Thyroid gland (tissue), 4 donors: Measurements from ENCODE around the gene GPR119. TPM values are rescaled to one million over a fixed set of nuclear protein-coding genes. Genes with fewer than 3 reads are reported as not detected.
"Not testable (repeated sequence)": the region's sequence is repeated elsewhere in the genome, so short reads cannot be mapped to it uniquely, and the experiment has no call there.

Experiments used
- DNase-seq, 2 donors: peaks; one replicate each; pipeline ENCODE4 v3.0.0-alpha.2; 2019
- H3K27ac ChIP-seq, 3 donors: fragments of 200-600 bp; sonication (generic); 1 replicate in 2 of 3; 2 replicates in 1 of 3; pipeline ENCODE4 v1.5.1; 2016 to 2019; ENCODE audit warnings: mild to moderate bottlenecking in 1 of 3, moderate library complexity in 1 of 3
- H3K27me3 ChIP-seq: fragments of 200-600 bp; sonication (generic); one replicate; pipeline ENCODE4 v1.5.1; 2019
- H3K36me3 ChIP-seq, 2 donors: fragments of 200-600 bp; sonication (generic); one replicate each; pipeline ENCODE4 v1.5.1; 2016 to 2019
- H3K4me1 ChIP-seq, 2 donors: fragments of 200-600 bp; sonication (generic); one replicate each; pipeline ENCODE4 v1.5.1; 2017 to 2019
- H3K4me3 ChIP-seq, 3 donors: fragments of 200-600 bp; sonication (generic); replicated peaks in 1 of 3; 1 replicate in 2 of 3; 2 replicates in 1 of 3; pipeline ENCODE4 v1.5.1; 2016; ENCODE audit warnings: mild to moderate bottlenecking in 1 of 3
- H3K9me3 ChIP-seq: fragments of 200-600 bp; sonication (generic); one replicate; pipeline ENCODE4 v1.5.1; 2017
- POLR2A ChIP-seq, 2 donors: fragments of 450-650 bp; IDR thresholded peaks; one replicate each; pipeline ENCODE4 v1.6.1; 2017; ENCODE audit warnings: antibody characterized with exemption in 2 of 2, mild to moderate bottlenecking in 2 of 2, moderate library complexity in 1 of 2
- WGBS, 2 donors: methylation state at CpG; one replicate each; pipeline ENCODE4 v1.1.5; 2017; 5-methylcytosine and 5-hydroxymethylcytosine counted together
- intact Hi-C: fragments of 100-400 bp; cut with DNase I; formaldehyde crosslinking; loops from one replicate; pipeline ENCODE4 v1.15.1; 2023
- total RNA-seq, 4 donors: library from RNA; depleted of rRNA; stranded (reverse); fragments of >200 nt; gene quantifications; one replicate each; pipeline ENCODE4 v1.2.3, GENCODE V29; 2016
- TF ChIP-seq, protein P1 (sequence below), 6 experiments: fragments of 200-600 bp in 3 of 6; fragments of 450-650 bp in 3 of 6; sonication (generic) in 3 of 6; IDR thresholded peaks; one replicate each; pipeline ENCODE4 v1.5.1; 2016 to 2019; ENCODE audit warnings: antibody characterized with exemption in 6 of 6, mild to moderate bottlenecking in 2 of 6, inconsistent platforms in 1 of 6, moderate library complexity in 1 of 6

GPR119 gene
- total RNA-seq, 4 donors from 2014 or later = not detected

DNA sequence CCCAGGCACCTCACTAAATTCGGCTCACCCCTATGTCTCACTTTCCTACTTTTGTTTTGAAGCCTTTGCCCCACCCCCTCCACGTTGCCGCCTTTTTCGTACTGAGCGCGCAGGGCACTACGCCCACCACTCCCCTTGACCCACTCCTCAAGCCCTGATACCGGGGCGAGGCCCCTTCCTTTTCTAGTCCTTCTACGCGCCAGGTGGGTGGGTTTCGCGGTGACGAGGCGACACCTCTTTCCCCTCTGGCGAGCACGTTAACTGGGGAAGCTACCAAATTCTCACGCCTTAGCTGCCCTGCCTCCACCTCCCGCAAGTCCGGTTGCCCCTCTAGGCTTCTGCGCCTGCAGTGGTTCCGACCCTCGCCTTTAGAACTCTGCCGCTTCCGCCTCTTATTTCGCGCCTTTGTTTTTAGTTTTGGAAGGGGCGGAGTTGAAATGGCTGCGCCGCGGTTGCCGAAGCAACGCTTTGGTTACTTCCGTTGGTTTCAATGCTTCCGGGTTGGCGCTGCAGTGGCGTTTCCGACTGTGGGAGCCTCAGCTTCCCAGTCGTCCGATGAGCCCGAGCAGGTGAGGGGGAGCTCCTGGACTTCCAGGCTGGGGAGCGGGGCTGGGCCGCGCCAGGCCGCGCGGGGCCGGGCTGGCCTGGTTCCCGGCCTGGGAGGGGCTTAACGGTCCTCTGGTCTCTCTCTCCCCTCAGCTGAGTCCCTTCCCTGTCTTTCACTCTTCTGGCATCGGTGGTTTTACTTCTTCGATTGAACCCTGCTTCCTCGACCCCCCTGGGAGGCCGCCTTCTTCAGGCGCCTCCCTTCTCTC, 45.9 kb downstream of the GPR119 start, which contains the start of gene SLC25A14:
TSS of gene SLC25A14 (plus strand) at position 512 of the 815 bp plus-strand sequence. CDS start 360 bp downstream, outside the sequence.
- TF ChIP-seq POLR2A (IDR thresholded peaks at IDR 0.05) = peak in 1 of 2 donors; percentile 59
- TF ChIP-seq, protein P1, sequence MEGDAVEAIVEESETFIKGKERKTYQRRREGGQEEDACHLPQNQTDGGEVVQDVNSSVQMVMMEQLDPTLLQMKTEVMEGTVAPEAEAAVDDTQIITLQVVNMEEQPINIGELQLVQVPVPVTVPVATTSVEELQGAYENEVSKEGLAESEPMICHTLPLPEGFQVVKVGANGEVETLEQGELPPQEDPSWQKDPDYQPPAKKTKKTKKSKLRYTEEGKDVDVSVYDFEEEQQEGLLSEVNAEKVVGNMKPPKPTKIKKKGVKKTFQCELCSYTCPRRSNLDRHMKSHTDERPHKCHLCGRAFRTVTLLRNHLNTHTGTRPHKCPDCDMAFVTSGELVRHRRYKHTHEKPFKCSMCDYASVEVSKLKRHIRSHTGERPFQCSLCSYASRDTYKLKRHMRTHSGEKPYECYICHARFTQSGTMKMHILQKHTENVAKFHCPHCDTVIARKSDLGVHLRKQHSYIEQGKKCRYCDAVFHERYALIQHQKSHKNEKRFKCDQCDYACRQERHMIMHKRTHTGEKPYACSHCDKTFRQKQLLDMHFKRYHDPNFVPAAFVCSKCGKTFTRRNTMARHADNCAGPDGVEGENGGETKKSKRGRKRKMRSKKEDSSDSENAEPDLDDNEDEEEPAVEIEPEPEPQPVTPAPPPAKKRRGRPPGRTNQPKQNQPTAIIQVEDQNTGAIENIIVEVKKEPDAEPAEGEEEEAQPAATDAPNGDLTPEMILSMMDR (IDR thresholded peaks at IDR 0.05) = no peak
- Histone ChIP-seq H3K36me3 (no peaks in the 10 kb centered on the region), H3K27ac (peak within 1 kb of the TSS in 1 of 3 donors; percentile 13), H3K9me3 (no peaks in the 10 kb centered on the region), H3K4me1 (no peaks in the 10 kb centered on the region), H3K27me3 (no peaks in the 10 kb centered on the region), H3K4me3 (peak within 1 kb of the TSS; percentile 20 to 60 (median 35))
- WGBS, 2 donors = 1% methylated on average over 28 to 46 of the region's 55 CpGs
- intact Hi-C loops = no loop called here
- peak; percentile 80 to 82 for DNase-seq

DNA sequence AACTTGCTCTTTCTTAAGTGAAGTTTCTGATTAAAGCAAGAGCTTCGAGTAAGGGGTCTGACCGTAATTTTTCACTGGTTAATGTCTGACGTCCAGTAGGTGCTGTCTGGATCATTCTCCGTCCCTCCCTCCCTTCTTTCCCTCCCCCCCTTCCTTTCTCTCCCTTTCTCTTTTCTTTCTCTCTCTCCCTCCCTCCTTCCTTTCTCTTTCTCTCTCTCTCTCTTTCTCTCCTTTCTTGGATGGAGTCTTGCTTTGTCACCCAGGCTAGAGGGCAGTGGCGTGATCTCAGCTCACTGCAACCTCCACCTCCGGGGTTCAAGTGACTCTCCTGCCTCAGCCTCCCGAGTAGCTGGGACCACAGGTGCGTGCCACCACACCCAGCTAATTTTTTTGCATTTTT, 46.6 kb downstream of the GPR119 start:
- intact Hi-C loops, H3K4me3 ChIP-seq, H3K36me3 ChIP-seq, H3K4me1 ChIP-seq, H3K27ac ChIP-seq, DNase-seq, H3K27me3 ChIP-seq, H3K9me3 ChIP-seq: not testable (repeated sequence)
- 77 to 81% methylated on average over 8 of the region's 8 CpGs for WGBS, 2 donors

DNA sequence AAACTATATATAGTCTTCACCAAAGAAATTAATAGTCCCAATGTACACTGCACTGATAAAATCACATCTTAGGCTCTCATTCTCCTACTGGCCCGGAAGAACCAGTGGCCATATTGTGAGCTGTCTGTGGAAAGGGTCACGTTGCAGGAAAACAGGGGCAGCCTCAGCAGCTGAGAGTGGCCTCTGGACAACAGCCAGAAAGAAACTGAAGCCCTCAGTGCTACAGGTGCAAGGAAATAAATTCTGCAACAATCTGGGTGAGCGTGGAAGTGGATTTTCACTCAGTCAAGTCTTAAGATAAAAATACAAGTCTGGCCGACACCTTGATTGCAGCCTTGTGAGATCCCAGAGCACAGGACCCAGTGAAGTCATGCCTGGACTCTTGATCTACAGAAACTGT, 48.9 kb downstream of the GPR119 start:
- Histone ChIP-seq H3K4me3 (no peak overlapping the region), H3K36me3 (no peaks in the 10 kb centered on the region), H3K9me3 (no peaks in the 10 kb centered on the region), H3K27me3 (no peaks in the 10 kb centered on the region), H3K4me1 (no peaks in the 10 kb centered on the region), H3K27ac (no peak overlapping the region)
- 43 to 45% methylated on average over 4 of the region's 4 CpGs for WGBS, 2 donors
- intact Hi-C loops = no loop called here
- TF ChIP-seq POLR2A (IDR thresholded peaks at IDR 0.05) = no peak
- TF ChIP-seq, protein P1 (IDR thresholded peaks at IDR 0.05) = no peak
- no peak for DNase-seq

Other genes starting within 250 kb of the GPR119 start
- gene AIFM1, start 219.8 kb downstream of the GPR119 start, total RNA-seq = 10 to 100 TPM; 13.3 to 21.1 (median 17.3) TPM
- under 1 TPM in 2 of 4 donors, not detected in 2; 0.81 to 0.93 TPM for gene RAB33A, start 213.7 kb downstream of the GPR119 start, total RNA-seq
- 1 to 10 TPM; 4.8 to 7.8 (median 6.8) TPM for gene ZNF280C, start 116.8 kb downstream of the GPR119 start, total RNA-seq
- gene SLC25A14, start 45.8 kb downstream of the GPR119 start, total RNA-seq = 10 to 100 TPM in 3 of 4 donors, 1 to 10 TPM in 1; 9.7 to 22.7 (median 14.1) TPM
- 10 to 100 TPM; 11.5 to 27.1 (median 14.1) TPM for gene RBMX2, start 16.3 kb upstream of the GPR119 start, total RNA-seq